NCI-H2171 (cell line): ENCODE results near the gene RPE.

Source experiments
- DNase-seq: peaks from one replicate; lab custom pipeline; 2025; lab: John Stamatoyannopoulos, UW

The RPE gene

GRCh38 chr2:210000464-210001324 is 1.7 kb upstream of the RPE start:
- no peak for DNase-seq

- DNase-seq = no peak
Measured at GRCh38 chr2:210003359-210003758, 921 bp downstream of the RPE start.

GRCh38 chr2:210004881-210005280 is 2.4 kb downstream of the RPE start:
- DNase-seq = no peak

GRCh38 chr2:210007895-210008294 is 5.5 kb downstream of the RPE start:
- no peak for DNase-seq

- no peak for DNase-seq
Measured at GRCh38 chr2:210009126-210009525, 6.7 kb downstream of the RPE start.

GRCh38 chr2:210009896-210010295 is 7.5 kb downstream of the RPE start:
- no peak for DNase-seq

- no peak for DNase-seq
Measured at GRCh38 chr2:210020138-210020537, 17.7 kb downstream of the RPE start.

GRCh38 chr2:210022824-210023223 is 20.4 kb downstream of the RPE start:
- DNase-seq = no peak

GRCh38 chr2:210027608-210028007 is 25.2 kb downstream of the RPE start:
- no peak for DNase-seq

- DNase-seq = no peak
Measured at GRCh38 chr2:210028178-210028577, 25.7 kb downstream of the RPE start.

- no peak for DNase-seq
Measured at GRCh38 chr2:210034087-210034683, 31.7 kb downstream of the RPE start.

GRCh38 chr2:210035679-210036078 is 33.2 kb downstream of the RPE start:
- DNase-seq = no peak

GRCh38 chr2:210038078-210038477 is 35.6 kb downstream of the RPE start:
- no peak for DNase-seq

GRCh38 chr2:210046851-210047500 is 44.5 kb downstream of the RPE start:
- no peak for DNase-seq

GRCh38 chr2:210049831-210050230 is 47.4 kb downstream of the RPE start:
- DNase-seq = no peak

GRCh38 chr2:210050885-210051284 is 48.4 kb downstream of the RPE start:
- DNase-seq = no peak

- DNase-seq = no peak
Measured at GRCh38 chr2:210054696-210055095, 52.3 kb downstream of the RPE start.

- DNase-seq = no peak
Measured at GRCh38 chr2:210055825-210056224, 53.4 kb downstream of the RPE start.

GRCh38 chr2:210063306-210063705 is 60.9 kb downstream of the RPE start:
- no peak for DNase-seq
